SK-N-SH treated with all-trans-retinoic acid at 6 μM for 48 hours (cell line): ENCODE data around the gene GAK.

Source experiments
- BACH2 ChIP-seq: fragments of 250-450 bp; sonication (Bioruptor Pico); IDR thresholded peaks from 2 replicates; pipeline ENCODE4 v1.9.0; 2021; ENCODE audit warnings: mild to moderate bottlenecking, borderline replicate concordance
- ZFP30 ChIP-seq: fragments of 450-650 bp; formaldehyde crosslinking; IDR thresholded peaks from 2 replicates; pipeline ENCODE4 v1.5.0; 2022; ENCODE audit warnings: mild to moderate bottlenecking, moderate library complexity
- ZNF565 ChIP-seq: fragments of 450-650 bp; formaldehyde crosslinking; conservative IDR thresholded peaks from 2 replicates; pipeline ENCODE4 v1.5.0; 2020; ENCODE audit warnings: low read depth, mild to moderate bottlenecking, moderate library complexity
- ZNF8 ChIP-seq: fragments of 450-650 bp; formaldehyde crosslinking; IDR thresholded peaks from 2 replicates; pipeline ENCODE4 v1.5.0; 2020; ENCODE audit warnings: mild to moderate bottlenecking, moderate library complexity
- TF ChIP-seq, protein P1 (sequence below): fragments of 250-450 bp; sonication (Bioruptor Pico); IDR thresholded peaks from 2 replicates; pipeline ENCODE4 v1.8.0; 2021; ENCODE audit warnings: low read depth, mild to moderate bottlenecking, moderate library complexity, borderline replicate concordance
- TF ChIP-seq, protein P2 (sequence below): fragments of 250-450 bp; sonication (Bioruptor Pico); IDR thresholded peaks from 2 replicates; pipeline ENCODE4 v1.5.1; 2020; ENCODE audit warnings: low read depth, mild to moderate bottlenecking, moderate library complexity

DNA sequence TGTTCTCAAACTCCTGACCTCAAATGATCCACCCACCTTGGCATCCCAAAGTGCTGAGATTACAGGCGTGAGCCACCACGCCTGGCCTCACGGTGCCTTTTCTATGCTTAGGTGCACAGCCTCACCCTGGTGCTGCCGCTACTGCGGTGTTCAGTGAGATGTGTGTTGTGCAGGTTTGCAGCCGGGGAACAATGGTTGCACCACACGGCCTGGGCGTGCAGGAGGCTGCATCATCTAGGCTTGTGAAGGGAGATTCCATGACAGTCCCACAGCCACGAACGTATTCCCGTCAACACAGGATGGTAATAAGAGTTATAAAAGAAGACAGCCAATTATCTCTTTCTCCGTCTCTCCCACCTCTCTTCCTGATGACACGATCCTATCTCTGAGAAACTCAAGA, 128.2 kb downstream of the GAK start:
- TF ChIP-seq ZNF8 (CRISPR knock-in tag) (no peak), ZNF565 (CRISPR knock-in tag) (no peak), BACH2 (CRISPR knock-in tag) (no peak), ZFP30 (no peak)
- TF ChIP-seq, protein P1, sequence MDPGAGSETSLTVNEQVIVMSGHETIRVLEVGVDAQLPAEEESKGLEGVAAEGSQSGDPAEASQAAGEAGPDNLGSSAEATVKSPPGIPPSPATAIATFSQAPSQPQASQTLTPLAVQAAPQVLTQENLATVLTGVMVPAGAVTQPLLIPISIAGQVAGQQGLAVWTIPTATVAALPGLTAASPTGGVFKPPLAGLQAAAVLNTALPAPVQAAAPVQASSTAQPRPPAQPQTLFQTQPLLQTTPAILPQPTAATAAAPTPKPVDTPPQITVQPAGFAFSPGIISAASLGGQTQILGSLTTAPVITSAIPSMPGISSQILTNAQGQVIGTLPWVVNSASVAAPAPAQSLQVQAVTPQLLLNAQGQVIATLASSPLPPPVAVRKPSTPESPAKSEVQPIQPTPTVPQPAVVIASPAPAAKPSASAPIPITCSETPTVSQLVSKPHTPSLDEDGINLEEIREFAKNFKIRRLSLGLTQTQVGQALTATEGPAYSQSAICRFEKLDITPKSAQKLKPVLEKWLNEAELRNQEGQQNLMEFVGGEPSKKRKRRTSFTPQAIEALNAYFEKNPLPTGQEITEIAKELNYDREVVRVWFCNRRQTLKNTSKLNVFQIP, result no peak
- TF ChIP-seq, protein P2, sequence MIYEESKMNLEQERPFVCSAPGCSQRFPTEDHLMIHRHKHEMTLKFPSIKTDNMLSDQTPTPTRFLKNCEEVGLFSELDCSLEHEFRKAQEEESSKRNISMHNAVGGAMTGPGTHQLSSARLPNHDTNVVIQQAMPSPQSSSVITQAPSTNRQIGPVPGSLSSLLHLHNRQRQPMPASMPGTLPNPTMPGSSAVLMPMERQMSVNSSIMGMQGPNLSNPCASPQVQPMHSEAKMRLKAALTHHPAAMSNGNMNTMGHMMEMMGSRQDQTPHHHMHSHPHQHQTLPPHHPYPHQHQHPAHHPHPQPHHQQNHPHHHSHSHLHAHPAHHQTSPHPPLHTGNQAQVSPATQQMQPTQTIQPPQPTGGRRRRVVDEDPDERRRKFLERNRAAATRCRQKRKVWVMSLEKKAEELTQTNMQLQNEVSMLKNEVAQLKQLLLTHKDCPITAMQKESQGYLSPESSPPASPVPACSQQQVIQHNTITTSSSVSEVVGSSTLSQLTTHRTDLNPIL (CRISPR knock-in tag), result no peak
